CD4-positive, CD25-positive, alpha-beta regulatory T cell (primary cell): Measurements from ENCODE around the gene FITM2. TPM values are rescaled to one million over a fixed set of nuclear protein-coding genes. Genes with fewer than 3 reads are reported as not detected.

Experiments used
- ATAC-seq, 2 donors: fragments of 150-1000 bp; cut with Tn5 transposase; one replicate each; pipeline ENCODE4 v1.10.0; 2021; ENCODE audit warnings: low read depth in 2 of 2, moderate number of reproducible peaks in 2 of 2, moderate library complexity in 1 of 2
- DNase-seq, 3 donors: peaks; one replicate each; pipeline versions ENCODE4 v3.0.0 to v3.0.0-alpha.2; 2012 to 2022; ENCODE audit warnings: mixed read lengths in 1 of 3
- H3K27ac ChIP-seq: one replicate; pipeline ENCODE4 v1.7.0; 2013; ENCODE audit warnings: mild to moderate bottlenecking, low read length; ENCODE audit not compliant: insufficient read depth, poor library complexity, severe bottlenecking
- H3K27me3 ChIP-seq: one replicate; pipeline ENCODE4 v1.7.0; 2013; ENCODE audit warnings: low read length; ENCODE audit not compliant: control insufficient read depth, insufficient read depth
- H3K36me3 ChIP-seq: one replicate; pipeline ENCODE4 v1.7.0; 2013; ENCODE audit warnings: mild to moderate bottlenecking, low read length, moderate library complexity; ENCODE audit not compliant: control insufficient read depth, insufficient read depth
- H3K4me1 ChIP-seq: 2 replicates; pipeline ENCODE4 v1.7.0; 2013; ENCODE audit warnings: mild to moderate bottlenecking, low read length; ENCODE audit not compliant: insufficient read depth, control insufficient read depth, poor library complexity, severe bottlenecking
- H3K4me3 ChIP-seq: one replicate; pipeline ENCODE4 v1.7.0; 2013; ENCODE audit warnings: low read depth, mild to moderate bottlenecking, low read length, moderate library complexity
- H3K9me3 ChIP-seq, 2 experiments: 1 replicate in 1 of 2; 2 replicates in 1 of 2; pipeline ENCODE4 v1.7.0; 2013; ENCODE audit warnings: low read length in 2 of 2, mild to moderate bottlenecking in 1 of 2, moderate library complexity in 1 of 2; ENCODE audit not compliant: control insufficient read depth in 2 of 2
- H3K27ac Mint-ChIP-seq, 3 donors: one replicate each; pipeline ENCODE4 v1.8.0; 2020 to 2022; ENCODE audit warnings: mild to moderate bottlenecking in 3 of 3, mixed read lengths in 3 of 3, moderate library complexity in 2 of 3
- H3K27me3 Mint-ChIP-seq: one replicate; pipeline ENCODE4 v1.8.0; 2022; ENCODE audit warnings: mild to moderate bottlenecking, mixed read lengths
- H3K36me3 Mint-ChIP-seq: one replicate; pipeline ENCODE4 v1.8.0; 2020; ENCODE audit warnings: mixed read lengths
- H3K4me1 Mint-ChIP-seq, 4 donors: one replicate each; pipeline ENCODE4 v1.8.0; 2020 to 2022; ENCODE audit warnings: mixed read lengths in 4 of 4, mild to moderate bottlenecking in 1 of 4
- H3K4me3 Mint-ChIP-seq, 4 donors: one replicate each; pipeline ENCODE4 v1.8.0; 2020 to 2022; ENCODE audit warnings: mild to moderate bottlenecking in 4 of 4, mixed read lengths in 4 of 4, moderate library complexity in 3 of 4
- H3K9me3 Mint-ChIP-seq, 7 donors: one replicate each; pipeline ENCODE4 v1.8.0; 2020 to 2022; ENCODE audit warnings: mixed read lengths in 7 of 7, mild to moderate bottlenecking in 3 of 7, moderate library complexity in 2 of 7
- polyA plus RNA-seq, 4 donors: library from polyadenylated mRNA; unstranded; fragments of 300-500 nt; fragmentation: Illumina TruSeq; gene quantifications; one replicate each; pipeline ENCODE4 v1.2.3, GENCODE V29; 2021
- total RNA-seq: library from RNA; stranded (reverse); gene quantifications from one replicate; pipeline ENCODE4 v1.2.3, GENCODE V29; 2022

Gene FITM2
- total and polyA plus RNA-seq, 5 donors from 2014 or later = 0.73 to 4.4 (median 1.3) TPM

DNA sequence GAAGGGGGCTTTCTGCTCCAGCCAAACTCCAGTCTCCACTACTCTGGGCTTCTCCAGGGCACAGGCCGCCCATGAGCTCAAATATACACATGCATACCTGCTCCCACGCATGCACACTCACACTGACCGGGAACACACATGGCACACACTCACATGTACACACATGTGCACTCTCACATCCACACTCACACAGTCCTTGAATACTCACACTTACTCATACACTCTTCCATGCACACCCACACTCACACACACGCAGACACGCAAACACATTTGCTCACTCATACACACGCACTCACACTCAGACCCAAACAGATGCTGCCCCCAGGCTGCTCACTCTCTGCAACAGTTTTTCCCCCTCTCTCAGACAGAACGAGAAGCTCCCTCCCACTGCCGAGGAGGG, 56.9 kb downstream of the FITM2 start:
- H3K27ac ChIP-seq = no peak overlapping the region
- no peaks in the 10 kb centered on the region for H3K9me3 ChIP-seq
- ATAC-seq (no peak), DNase-seq (no peak)
- H3K4me1 ChIP-seq = no peaks in the 10 kb centered on the region
- no peaks in the 10 kb centered on the region for H3K27me3 ChIP-seq
- H3K4me3 Mint-ChIP-seq = no peak overlapping the region
- no peak overlapping the region for H3K27ac Mint-ChIP-seq
- peaks cover 0 to 2% (median 0%) of the 10 kb centered on the region in 7 donors for H3K9me3 Mint-ChIP-seq
- H3K36me3 ChIP-seq = no peaks in the 10 kb centered on the region
- H3K36me3 Mint-ChIP-seq = peaks cover 9% of the 10 kb centered on the region
- H3K27me3 Mint-ChIP-seq = peaks cover 10% of the 10 kb centered on the region
- no peak overlapping the region for H3K4me3 ChIP-seq
- H3K4me1 Mint-ChIP-seq = peaks cover 0 to 8% (median 0%) of the 10 kb centered on the region in 4 donors

DNA sequence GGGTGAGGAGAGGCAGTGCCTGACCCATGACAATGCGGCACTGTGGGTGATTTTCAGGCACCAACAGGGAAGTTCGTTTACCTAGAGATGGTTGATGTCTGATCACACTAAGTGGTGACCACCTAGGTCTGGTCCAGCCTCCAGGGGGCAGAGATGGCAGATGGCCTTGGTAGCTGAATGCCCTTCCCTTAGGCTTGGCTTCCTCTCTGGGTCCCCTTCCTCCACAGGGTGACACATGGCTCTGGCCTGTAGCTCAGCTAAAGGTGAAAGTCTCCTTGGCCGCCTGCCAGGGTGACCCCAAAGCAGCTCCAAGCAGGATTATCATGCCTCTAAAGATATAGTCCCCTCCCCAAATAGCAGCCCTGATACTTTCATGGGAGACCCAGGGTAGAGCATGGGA, 57.5 kb downstream of the FITM2 start:
- H3K36me3 Mint-ChIP-seq = peaks cover 9% of the 10 kb centered on the region
- H3K4me3 Mint-ChIP-seq = no peak overlapping the region
- H3K27ac Mint-ChIP-seq = no peak overlapping the region
- no peak overlapping the region for H3K4me3 ChIP-seq
- peaks cover 15% of the 10 kb centered on the region for H3K27me3 Mint-ChIP-seq
- no peaks in the 10 kb centered on the region for H3K9me3 ChIP-seq
- no peaks in the 10 kb centered on the region for H3K4me1 ChIP-seq
- DNase-seq (no peak), ATAC-seq (no peak)
- H3K27me3 ChIP-seq = peaks cover 2% of the 10 kb centered on the region
- no peak overlapping the region for H3K27ac ChIP-seq
- H3K4me1 Mint-ChIP-seq = peaks cover 0 to 8% (median 0%) of the 10 kb centered on the region in 4 donors
- no peaks in the 10 kb centered on the region for H3K36me3 ChIP-seq
- H3K9me3 Mint-ChIP-seq = peaks cover 0 to 2% (median 0%) of the 10 kb centered on the region in 7 donors

Other genes with a start within 250 kb of the FITM2 start
- not detected for gene JPH2, start 124.0 kb downstream of the FITM2 start, total RNA-seq
- not detected for gene JPH2, start 124.0 kb downstream of the FITM2 start, polyA plus RNA-seq
- gene OSER1, start 100.4 kb downstream of the FITM2 start, total RNA-seq = 137 TPM
- gene OSER1, start 100.4 kb downstream of the FITM2 start, polyA plus RNA-seq = 10 to 100 TPM; 48.4 to 75.5 (median 67.5) TPM
- not detected for gene GDAP1L1, start 63.9 kb downstream of the FITM2 start, total RNA-seq
- gene GDAP1L1, start 63.9 kb downstream of the FITM2 start, polyA plus RNA-seq = under 1 TPM in 1 of 4 donors, not detected in 3; 0.07 TPM
- not detected for gene R3HDML, start 25.8 kb upstream of the FITM2 start, total RNA-seq
- gene R3HDML, start 25.8 kb upstream of the FITM2 start, polyA plus RNA-seq = not detected
- not detected for gene HNF4A, start 44.5 kb upstream of the FITM2 start, total RNA-seq
- gene HNF4A, start 44.5 kb upstream of the FITM2 start, polyA plus RNA-seq = not detected
- 13.2 TPM for gene TTPAL, start 164.7 kb upstream of the FITM2 start, total RNA-seq
- gene TTPAL, start 164.7 kb upstream of the FITM2 start, polyA plus RNA-seq = 10 to 100 TPM; 11.5 to 14.4 (median 13.7) TPM
- 77.3 TPM for gene SERINC3, start 210.9 kb upstream of the FITM2 start, total RNA-seq
- gene SERINC3, start 210.9 kb upstream of the FITM2 start, polyA plus RNA-seq = 100 to 1,000 TPM; 195 to 254 (median 202) TPM